HG03565 (cell line): Measurements from ENCODE around the gene WWOX.

Experiments used
- ATAC-seq: cut with Tn5 transposase; IDR thresholded peaks from one replicate; pipeline ENCODE4 v1.9.1; 2021; ENCODE audit warnings: mild to moderate bottlenecking, moderate library complexity; ENCODE audit not compliant: unreplicated experiment

The WWOX gene

GRCh38 chr16:78903237-78903636 is 803.8 kb downstream of the WWOX start:
- ATAC-seq, result no peak

GRCh38 chr16:78903843-78904242 is 804.4 kb downstream of the WWOX start:
- ATAC-seq, result no peak

- ATAC-seq, result no peak
Measured at GRCh38 chr16:78906135-78906534, 806.7 kb downstream of the WWOX start.

- no peak for ATAC-seq
Measured at GRCh38 chr16:78909226-78909625, 809.8 kb downstream of the WWOX start.

- ATAC-seq, result no peak
Measured at GRCh38 chr16:78915811-78916345, 816.4 kb downstream of the WWOX start.

- no peak for ATAC-seq
Measured at GRCh38 chr16:78916928-78917545, 817.6 kb downstream of the WWOX start.

- no peak for ATAC-seq
Measured at GRCh38 chr16:78918805-78919305, 819.4 kb downstream of the WWOX start.

- no peak for ATAC-seq
Measured at GRCh38 chr16:78919852-78920251, 820.4 kb downstream of the WWOX start.

GRCh38 chr16:78920621-78921020 is 821.2 kb downstream of the WWOX start:
- ATAC-seq, result no peak

GRCh38 chr16:78925083-78925767 is 825.8 kb downstream of the WWOX start:
- ATAC-seq, result no peak

GRCh38 chr16:78926723-78927210 is 827.3 kb downstream of the WWOX start:
- no peak for ATAC-seq

- no peak for ATAC-seq
Measured at GRCh38 chr16:78927766-78928165, 828.3 kb downstream of the WWOX start.

GRCh38 chr16:78929841-78930240 is 830.4 kb downstream of the WWOX start:
- no peak for ATAC-seq

GRCh38 chr16:78930561-78930960 is 831.1 kb downstream of the WWOX start:
- ATAC-seq, result no peak

- no peak for ATAC-seq
Measured at GRCh38 chr16:78931267-78931666, 831.8 kb downstream of the WWOX start.

- no peak for ATAC-seq
Measured at GRCh38 chr16:78931678-78932077, 832.2 kb downstream of the WWOX start.

GRCh38 chr16:78932355-78932943 is 833.0 kb downstream of the WWOX start:
- no peak for ATAC-seq

GRCh38 chr16:78936060-78936459 is 836.6 kb downstream of the WWOX start:
- no peak for ATAC-seq

- no peak for ATAC-seq
Measured at GRCh38 chr16:78939597-78939996, 840.1 kb downstream of the WWOX start.

- ATAC-seq, result no peak
Measured at GRCh38 chr16:78942625-78943245, 843.3 kb downstream of the WWOX start.

- ATAC-seq, result no peak
Measured at GRCh38 chr16:78945336-78945735, 845.9 kb downstream of the WWOX start.
